NCI-H345 treated with DMSO at 0.1 percent for 48 hours (cell line): Measurements from ENCODE around the gene SDCCAG8.

ENCODE experiments used
- DNase-seq: peaks from one replicate; lab custom pipeline; 2025; ENCODE audit not compliant: unreplicated experiment; lab: John Stamatoyannopoulos, UW

The SDCCAG8 gene

GRCh38 chr1:243254233-243254926 is 1.5 kb upstream of the SDCCAG8 start:
- DNase-seq, result peak; percentile 66

DNA sequence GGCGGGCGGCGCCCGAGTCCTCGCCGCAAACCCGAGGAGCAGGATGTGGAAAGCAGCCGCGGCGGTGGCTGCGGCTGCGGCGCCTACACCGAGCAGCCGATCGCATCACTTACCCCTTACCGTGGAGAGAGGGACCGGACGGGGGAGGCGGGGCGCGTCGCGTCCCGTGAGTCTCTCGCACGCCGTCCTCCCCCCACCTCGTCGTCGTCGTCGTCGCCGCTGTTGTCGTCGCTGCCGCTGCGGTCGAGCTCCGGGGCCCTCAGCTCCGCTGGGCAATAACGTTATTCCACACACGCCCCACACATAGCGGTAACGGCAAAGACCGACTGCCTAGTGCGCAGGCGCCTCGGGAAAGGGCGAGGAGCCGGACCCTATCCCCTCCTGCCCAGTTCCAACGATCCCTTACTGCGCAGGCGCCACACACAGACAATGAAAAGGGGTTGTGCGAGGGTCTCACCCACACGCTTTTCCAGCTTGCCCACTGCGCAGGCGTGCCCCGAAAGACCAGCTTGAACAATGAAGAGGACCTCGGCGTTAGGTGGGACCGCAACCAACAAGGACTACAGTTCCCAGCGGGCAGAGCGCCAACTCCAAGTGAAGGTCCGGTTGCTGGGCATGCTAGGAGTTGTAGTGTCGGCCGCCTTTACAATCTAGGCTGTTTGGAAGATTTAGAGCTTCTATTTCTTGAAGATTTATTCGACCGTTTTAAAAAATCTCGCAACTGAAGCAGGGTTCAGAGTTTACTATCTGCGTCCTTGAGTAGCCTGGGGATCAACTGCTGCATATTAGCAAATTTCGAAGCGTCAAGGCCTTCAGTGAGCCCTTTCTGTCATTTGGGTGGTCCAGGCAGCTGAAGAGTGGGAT is 682 bp upstream of the SDCCAG8 start, which contains the start of gene CEP170:
Gene CEP170, minus strand, starts transcription at position 355 of the 864 bp plus-strand sequence. CDS start 30,001 bp downstream, outside the sequence.
- DNase-seq, result peak; percentile 99

DNA sequence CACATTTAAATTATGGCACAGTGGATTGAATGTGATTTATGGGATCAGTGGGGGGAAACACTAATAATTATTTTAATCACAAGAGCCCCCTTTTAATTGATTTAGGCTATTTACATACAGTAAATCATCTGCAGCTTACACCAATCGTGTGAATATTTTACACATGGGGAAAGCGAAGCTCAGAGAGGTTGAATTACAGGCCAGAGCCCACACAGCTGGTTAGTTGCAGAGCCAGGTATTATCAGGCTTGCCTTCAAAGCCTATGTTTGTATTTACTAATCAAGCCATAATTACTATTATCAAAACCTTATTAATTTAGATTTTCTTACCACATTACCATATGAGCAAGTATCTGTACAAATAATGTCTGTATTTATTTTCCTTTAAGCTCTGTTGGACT is 749 bp downstream of the SDCCAG8 start:
- DNase-seq, result no peak

DNA sequence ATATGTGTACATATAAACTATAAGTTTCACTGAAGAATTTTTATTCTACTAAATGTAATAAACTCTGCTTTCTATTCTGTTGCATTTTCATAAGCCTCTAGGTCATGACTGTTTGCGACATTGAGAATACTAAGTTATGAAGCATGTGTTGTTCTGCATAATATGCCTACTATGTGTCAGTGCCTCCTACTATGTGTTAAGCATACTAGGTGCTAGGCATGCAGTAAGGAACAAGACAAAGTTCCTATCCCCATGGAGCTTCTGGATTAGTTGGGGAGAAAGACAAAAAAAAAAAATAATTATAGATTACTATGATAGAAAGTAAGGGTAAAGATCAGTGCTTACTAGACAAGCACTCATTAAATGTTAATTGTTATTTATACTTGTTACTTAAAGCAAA is 1.3 kb downstream of the SDCCAG8 start:
- DNase-seq, result no peak

- no peak for DNase-seq
These were observed 2.9 kb downstream of the SDCCAG8 start for GRCh38 chr1:243258731-243259130.

DNA sequence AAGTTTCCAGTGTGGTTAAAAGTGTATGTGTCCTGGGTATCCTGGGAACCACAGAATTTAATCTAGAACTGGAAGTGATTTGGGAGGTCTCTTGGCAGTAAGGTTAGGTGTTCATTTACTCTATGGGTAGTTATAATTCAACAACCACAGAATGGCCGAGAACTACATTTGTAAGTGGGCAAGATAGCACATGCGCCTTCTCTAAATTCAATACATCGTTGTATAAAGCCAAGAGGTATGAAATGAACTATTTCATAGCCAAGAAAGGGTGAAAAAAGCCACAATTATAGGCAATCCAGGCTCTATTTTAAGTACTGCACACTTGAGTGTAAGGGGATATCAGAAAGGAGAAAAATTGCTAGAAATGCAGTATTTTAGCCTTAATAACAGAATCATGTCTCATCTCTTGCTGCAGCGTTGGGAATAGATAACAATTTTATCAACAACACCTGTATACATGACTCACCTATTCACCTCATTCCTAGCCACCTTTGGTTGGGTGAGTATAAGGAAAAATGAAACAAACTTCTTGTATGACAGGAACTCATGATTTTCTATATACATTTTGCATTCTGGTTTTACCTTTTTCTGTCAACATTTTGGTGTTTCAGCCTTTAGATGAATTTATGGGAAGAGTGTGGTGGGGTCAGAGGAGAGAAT is 4.5 kb downstream of the SDCCAG8 start:
- no peak for DNase-seq

DNA sequence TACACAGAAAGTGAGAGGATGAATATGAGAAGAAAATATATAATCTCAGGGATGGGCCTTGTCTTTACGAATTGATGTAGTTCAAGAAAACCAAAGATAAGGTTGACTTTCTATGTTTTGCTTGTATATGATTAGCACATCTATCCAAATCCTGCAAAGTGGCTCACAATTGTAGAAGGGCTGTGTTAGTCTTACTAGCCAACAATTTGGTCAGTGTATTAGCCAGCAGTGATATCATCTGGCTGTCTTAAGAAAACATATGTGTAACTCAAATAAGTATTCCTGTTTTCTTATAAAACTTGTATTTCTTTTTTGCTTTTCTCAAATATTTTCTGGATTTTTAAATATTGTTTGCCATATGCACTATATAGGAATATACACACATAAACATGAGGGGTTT is 5.5 kb downstream of the SDCCAG8 start:
- DNase-seq, result no peak

GRCh38 chr1:243264717-243265116 is 8.9 kb downstream of the SDCCAG8 start:
- no peak for DNase-seq

DNA sequence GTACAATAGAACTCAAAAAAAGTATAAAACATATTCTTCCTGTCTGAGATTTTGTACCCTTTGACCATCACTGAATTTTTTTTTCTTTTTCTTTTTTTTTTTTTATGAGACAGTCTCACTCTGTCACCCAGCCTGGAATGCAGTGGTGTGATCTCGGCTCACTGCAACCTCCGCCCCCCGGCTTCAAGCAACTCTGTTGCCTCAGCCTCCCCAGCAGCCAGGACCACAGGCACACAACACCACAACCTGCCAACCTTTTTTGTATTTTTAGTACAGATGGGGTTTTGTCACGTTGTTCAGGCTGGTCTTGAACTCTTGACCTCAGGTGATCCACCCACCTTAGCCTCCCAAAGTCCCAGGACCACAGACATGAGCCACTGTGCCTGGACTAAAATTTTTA is 10.4 kb downstream of the SDCCAG8 start:
- no peak for DNase-seq

GRCh38 chr1:243267471-243267880 is 11.6 kb downstream of the SDCCAG8 start:
- no peak for DNase-seq

DNA sequence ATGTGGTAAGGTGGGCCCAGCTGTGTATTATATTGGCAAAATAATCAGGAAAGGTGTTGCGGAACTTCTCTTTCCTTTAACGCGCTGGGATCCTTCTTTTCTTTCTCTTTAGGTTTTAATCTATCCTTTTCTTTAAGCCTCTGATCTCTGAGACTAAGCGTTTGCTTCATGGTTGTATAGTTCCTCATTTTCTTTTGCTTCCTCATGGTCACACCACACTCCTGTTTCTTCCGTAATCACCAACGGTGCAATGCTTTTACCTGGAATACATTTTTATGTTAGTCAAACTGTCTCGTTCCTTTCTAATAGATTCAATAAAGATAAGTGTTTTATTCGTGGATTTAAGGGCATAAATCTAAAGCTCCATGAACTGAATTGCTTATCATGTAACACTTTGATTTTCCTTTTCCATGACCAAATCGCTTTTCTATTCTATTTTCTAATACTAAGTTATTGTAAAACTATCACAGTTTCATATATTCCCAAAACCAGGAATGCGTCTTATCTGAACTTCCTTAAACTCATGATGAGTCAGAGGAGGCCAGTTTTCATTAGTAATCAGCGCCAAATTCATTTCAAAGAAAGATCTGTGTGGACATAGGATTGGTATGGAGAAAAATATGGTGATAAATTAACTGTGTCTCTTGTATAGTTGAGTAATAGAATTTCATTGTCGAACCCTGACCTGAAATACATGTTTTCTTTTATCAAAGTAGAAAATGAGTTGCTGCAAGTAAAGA is 12.2 kb downstream of the SDCCAG8 start:
- no peak for DNase-seq

- no peak for DNase-seq
These were observed 13.1 kb downstream of the SDCCAG8 start for GRCh38 chr1:243268751-243269460.

DNA sequence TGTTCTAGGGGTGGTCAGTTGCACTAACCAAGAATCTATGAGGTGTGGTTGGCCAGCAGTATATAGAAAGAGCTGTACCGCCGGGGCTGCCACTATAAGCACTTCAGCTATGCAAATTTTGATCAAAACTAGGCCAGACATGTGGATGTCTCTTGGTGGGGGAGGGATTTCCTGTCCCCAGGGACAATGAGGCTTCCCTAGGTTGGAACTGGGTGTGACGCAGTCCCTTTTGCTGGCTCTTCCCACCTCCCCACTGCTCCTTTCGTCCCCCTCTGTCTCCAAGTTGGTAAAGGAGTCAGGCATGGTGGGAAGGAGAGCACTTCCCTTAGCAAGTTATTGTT is 13.6 kb downstream of the SDCCAG8 start:
- no peak for DNase-seq

- DNase-seq, result no peak
These were observed 14.4 kb downstream of the SDCCAG8 start for GRCh38 chr1:243270097-243270864.

GRCh38 chr1:243271996-243272395 is 16.2 kb downstream of the SDCCAG8 start:
- no peak for DNase-seq

DNA sequence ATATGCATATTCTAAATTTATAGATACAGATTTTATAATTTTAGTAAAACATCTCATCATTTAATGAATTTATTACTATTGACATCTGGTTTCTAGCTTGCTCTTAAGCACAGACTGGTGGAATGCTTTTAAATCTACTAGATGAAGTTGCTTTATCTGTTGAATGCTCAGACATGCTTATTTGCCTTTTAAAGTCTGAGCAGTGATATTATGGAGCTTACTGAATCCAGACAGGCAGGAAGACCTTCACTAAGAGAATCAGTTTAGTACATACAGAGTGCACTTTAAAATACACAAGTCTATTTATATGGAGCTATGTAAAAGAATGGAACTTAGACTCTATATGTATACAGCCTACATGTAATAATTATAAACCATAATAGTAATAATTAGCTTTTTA is 16.6 kb downstream of the SDCCAG8 start:
- no peak for DNase-seq

GRCh38 chr1:243273506-243273905 is 17.7 kb downstream of the SDCCAG8 start:
- no peak for DNase-seq

DNA sequence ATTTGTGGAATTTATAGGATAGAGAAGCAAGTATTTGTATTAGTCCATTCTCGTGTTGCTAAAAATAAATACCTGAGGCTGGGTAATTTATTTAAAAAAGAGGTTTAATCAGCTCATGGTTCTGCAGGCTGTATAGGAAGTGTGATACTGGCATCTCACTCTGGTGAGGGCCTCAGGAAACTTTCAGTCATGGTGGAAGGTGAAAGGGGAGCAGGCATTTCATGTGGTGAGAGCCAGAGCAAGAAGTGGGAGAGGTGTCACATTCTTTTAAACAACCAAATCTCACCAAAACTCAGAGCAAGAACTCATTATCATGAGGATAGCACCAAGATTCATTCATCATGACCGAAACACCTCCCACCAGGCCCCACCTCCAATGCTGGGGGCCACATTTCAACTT is 18.1 kb downstream of the SDCCAG8 start:
- DNase-seq, result no peak

- DNase-seq, result no peak
These were observed 19.5 kb downstream of the SDCCAG8 start for GRCh38 chr1:243275316-243275715.
